Vagina (tissue), 2 donors: ENCODE measurements around the gene GOSR2.

Experiments
- POLR2A ChIP-seq, 2 donors: fragments of 450-650 bp; IDR thresholded peaks; one replicate each; pipeline ENCODE4 v1.6.1; 2017; ENCODE audit warnings: antibody characterized with exemption in 2 of 2, mild to moderate bottlenecking in 2 of 2, moderate library complexity in 2 of 2
- TF ChIP-seq, protein P1 (sequence below), 3 experiments: fragments of 450-650 bp in 2 of 3; fragments of 200-600 bp in 1 of 3; sonication (generic) in 1 of 3; IDR thresholded peaks; one replicate each; pipeline ENCODE4 v1.5.1; 2017 to 2019; ENCODE audit warnings: antibody characterized with exemption in 3 of 3, mild to moderate bottlenecking in 2 of 3, moderate library complexity in 2 of 3

GRCh38 chr17:46991617-46992016 is 68.7 kb downstream of the GOSR2 start:
- no peak for TF ChIP-seq POLR2A (IDR thresholded peaks at IDR 0.05)
- TF ChIP-seq, protein P1, sequence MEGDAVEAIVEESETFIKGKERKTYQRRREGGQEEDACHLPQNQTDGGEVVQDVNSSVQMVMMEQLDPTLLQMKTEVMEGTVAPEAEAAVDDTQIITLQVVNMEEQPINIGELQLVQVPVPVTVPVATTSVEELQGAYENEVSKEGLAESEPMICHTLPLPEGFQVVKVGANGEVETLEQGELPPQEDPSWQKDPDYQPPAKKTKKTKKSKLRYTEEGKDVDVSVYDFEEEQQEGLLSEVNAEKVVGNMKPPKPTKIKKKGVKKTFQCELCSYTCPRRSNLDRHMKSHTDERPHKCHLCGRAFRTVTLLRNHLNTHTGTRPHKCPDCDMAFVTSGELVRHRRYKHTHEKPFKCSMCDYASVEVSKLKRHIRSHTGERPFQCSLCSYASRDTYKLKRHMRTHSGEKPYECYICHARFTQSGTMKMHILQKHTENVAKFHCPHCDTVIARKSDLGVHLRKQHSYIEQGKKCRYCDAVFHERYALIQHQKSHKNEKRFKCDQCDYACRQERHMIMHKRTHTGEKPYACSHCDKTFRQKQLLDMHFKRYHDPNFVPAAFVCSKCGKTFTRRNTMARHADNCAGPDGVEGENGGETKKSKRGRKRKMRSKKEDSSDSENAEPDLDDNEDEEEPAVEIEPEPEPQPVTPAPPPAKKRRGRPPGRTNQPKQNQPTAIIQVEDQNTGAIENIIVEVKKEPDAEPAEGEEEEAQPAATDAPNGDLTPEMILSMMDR (IDR thresholded peaks at IDR 0.05) = no peak
